NCI-H82 treated with DMSO at 0.1 percent for 48 hours (cell line): Measurements from ENCODE around the gene TCTN2.
A peak's percentile ranks its signal among the peaks of the same experiment; 100 is the strongest.

ENCODE experiments used
- DNase-seq: peaks from one replicate; lab custom pipeline; 2025; ENCODE audit not compliant: unreplicated experiment; lab: John Stamatoyannopoulos, UW

The TCTN2 gene

GRCh38 chr12:123670882-123671728 is at the start of gene TCTN2:
Gene TCTN2 (plus strand): TSS chr12:123671113. CDS start chr12:123671241, 128 bp downstream.
- peak; percentile 86 for DNase-seq

GRCh38 chr12:123621619-123622530 is 49.0 kb upstream of the TCTN2 start:
- no peak for DNase-seq

- peak; percentile 93 for DNase-seq
These were observed 37.4 kb upstream of the TCTN2 start, which contains the start of the genes EIF2B1 and GTF2H3 for GRCh38 chr12:123633379-123634141. Gene EIF2B1 (minus strand): TSS chr12:123633686. CDS start chr12:123633557, 129 bp downstream. Gene GTF2H3 (plus strand): TSS chr12:123633829. CDS start chr12:123633860, 31 bp downstream.

GRCh38 chr12:123634142-123634561 is 36.8 kb upstream of the TCTN2 start:
- no peak for DNase-seq

- DNase-seq = no peak
These were observed 27.0 kb upstream of the TCTN2 start for GRCh38 chr12:123643911-123644310.

GRCh38 chr12:123645380-123645779 is 25.5 kb upstream of the TCTN2 start:
- DNase-seq = no peak

GRCh38 chr12:123645878-123646277 is 25.0 kb upstream of the TCTN2 start:
- DNase-seq = no peak

- no peak for DNase-seq
These were observed 22.5 kb upstream of the TCTN2 start for GRCh38 chr12:123648401-123648800.

GRCh38 chr12:123654129-123654701 is 16.7 kb upstream of the TCTN2 start:
- DNase-seq = no peak

GRCh38 chr12:123655420-123655819 is 15.5 kb upstream of the TCTN2 start:
- DNase-seq = no peak

- DNase-seq = no peak
These were observed 14.5 kb upstream of the TCTN2 start for GRCh38 chr12:123656392-123656791.

GRCh38 chr12:123657211-123657610 is 13.7 kb upstream of the TCTN2 start:
- no peak for DNase-seq

- DNase-seq = no peak
These were observed 10.8 kb upstream of the TCTN2 start for GRCh38 chr12:123659996-123660727.

GRCh38 chr12:123667771-123668170 is 3.1 kb upstream of the TCTN2 start:
- DNase-seq = no peak

GRCh38 chr12:123671876-123672275 is 963 bp downstream of the TCTN2 start:
- DNase-seq = no peak

GRCh38 chr12:123675436-123675835 is 4.5 kb downstream of the TCTN2 start:
- DNase-seq = no peak

GRCh38 chr12:123676616-123677320 is 5.9 kb downstream of the TCTN2 start:
- no peak for DNase-seq

GRCh38 chr12:123678981-123679380 is 8.1 kb downstream of the TCTN2 start:
- DNase-seq = no peak

- DNase-seq = no peak
These were observed 10.7 kb downstream of the TCTN2 start for GRCh38 chr12:123681605-123682004.
